GM18951 (cell line): ENCODE results near the gene MBNL1.
A peak's percentile ranks its signal among the peaks of the same experiment; 100 is the strongest.
"Not testable (repeated sequence)": the region's sequence is repeated elsewhere in the genome, so short reads cannot be mapped to it uniquely, and the experiment has no call there.

ENCODE experiments used
- POLR2A ChIP-seq: IDR thresholded peaks from 4 replicates; pipeline ENCODE4 v1.6.1; 2011; ENCODE audit warnings: mild to moderate bottlenecking; ENCODE audit not compliant: insufficient read length, insufficient read depth; ENCODE audit errors: extremely low read depth
- in situ Hi-C: fragments of 300-500 bp; cut with MboI; formaldehyde crosslinking; loops from one replicate; pipeline ENCODE4 v1.12.0; 2022; ENCODE audit warnings: low sequenced_read_pairs, mixed read lengths, inconsistent platforms; ENCODE audit not compliant: unreplicated experiment

Gene MBNL1

GRCh38 chr3:152364237-152364636 lies 95.5 kb downstream of the MBNL1 start:
- no peak for TF ChIP-seq POLR2A
- in situ Hi-C loops, result no loop called here

- in situ Hi-C loops, result no loop called here
- TF ChIP-seq POLR2A, result no peak
Measured at GRCh38 chr3:152365126-152365525, 96.4 kb downstream of the MBNL1 start.

GRCh38 chr3:152365766-152366593 lies 97.3 kb downstream of the MBNL1 start:
- TF ChIP-seq POLR2A, result no peak
- in situ Hi-C loops, result no loop called here

GRCh38 chr3:152367192-152367591 lies 98.5 kb downstream of the MBNL1 start:
- in situ Hi-C loops, result not testable (repeated sequence)

GRCh38 chr3:152372633-152373032 lies 103.9 kb downstream of the MBNL1 start:
- in situ Hi-C loops, result not testable (repeated sequence)

GRCh38 chr3:152373379-152373778 lies 104.7 kb downstream of the MBNL1 start:
- TF ChIP-seq POLR2A, result no peak
- in situ Hi-C loops, result no loop called here

- no peak for TF ChIP-seq POLR2A
- in situ Hi-C loops, result no loop called here
Measured at GRCh38 chr3:152374262-152374990, 105.7 kb downstream of the MBNL1 start.

- TF ChIP-seq POLR2A, result no peak
- in situ Hi-C loops, result no loop called here
Measured at GRCh38 chr3:152375546-152375945, 106.8 kb downstream of the MBNL1 start.

GRCh38 chr3:152376351-152377183 lies 107.8 kb downstream of the MBNL1 start:
- in situ Hi-C loops, result no loop called here

GRCh38 chr3:152377184-152377570 lies 108.4 kb downstream of the MBNL1 start:
- in situ Hi-C loops, result no loop called here
- no peak for TF ChIP-seq POLR2A

More at GRCh38 chr3:152376351-152377183, 107.8 kb downstream of the MBNL1 start:
- TF ChIP-seq POLR2A, result peak; percentile 43

GRCh38 chr3:152379415-152380042 lies 110.8 kb downstream of the MBNL1 start:
- in situ Hi-C loops, result no loop called here

GRCh38 chr3:152380043-152380442 lies 111.3 kb downstream of the MBNL1 start:
- in situ Hi-C loops, result no loop called here
- no peak for TF ChIP-seq POLR2A

More at GRCh38 chr3:152379415-152380042, 110.8 kb downstream of the MBNL1 start:
- no peak for TF ChIP-seq POLR2A

GRCh38 chr3:152381881-152382295 lies 113.2 kb downstream of the MBNL1 start:
- TF ChIP-seq POLR2A, result no peak
- in situ Hi-C loops, result no loop called here
